ENCODE measurements around the gene CDK5R1. TPM values are rescaled to one million over a fixed set of nuclear protein-coding genes. Genes with fewer than 3 reads are reported as not detected.

The CDK5R1 gene
- total RNA-seq, 2 experiments from 2014 or later, result 10.2 to 10.5 TPM

DNA sequence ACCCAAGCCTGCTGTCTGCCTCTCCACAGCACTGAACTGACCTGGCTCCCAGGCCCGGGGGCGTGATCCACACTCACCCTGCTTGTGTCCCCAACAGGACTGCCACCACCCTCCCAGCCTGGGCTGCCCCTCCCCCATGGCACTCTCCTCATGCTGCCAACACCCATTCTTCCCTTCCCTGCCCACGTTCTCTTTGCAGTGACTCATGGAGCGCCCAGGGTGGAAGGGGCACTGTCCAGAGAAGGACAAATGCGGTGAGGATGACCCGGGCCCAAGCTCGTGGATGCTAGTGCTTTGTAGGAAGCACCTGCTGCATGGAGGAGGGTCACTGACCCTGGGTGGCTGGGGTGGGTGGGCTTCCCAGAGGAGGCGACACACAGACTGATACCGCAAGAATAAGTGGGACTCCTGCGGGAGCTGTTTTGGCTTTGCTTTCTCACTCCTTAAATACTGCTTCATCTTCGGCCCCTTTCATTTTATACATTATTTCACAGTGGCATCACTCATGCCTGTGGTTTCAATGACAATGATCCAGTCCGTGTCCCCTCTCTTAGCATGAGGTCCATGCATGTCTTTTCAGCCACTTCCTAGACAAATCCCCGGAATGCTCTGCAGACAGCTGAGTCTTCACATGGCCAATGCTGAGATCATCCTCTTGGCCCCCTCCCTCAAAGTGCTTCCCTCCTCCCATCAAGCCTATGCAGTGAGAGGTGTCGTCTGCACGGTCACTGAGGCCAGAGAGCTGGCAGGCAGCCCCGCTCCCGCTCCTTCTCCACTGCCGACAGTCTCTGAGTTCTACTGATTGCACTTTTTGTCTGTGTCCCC, 17.6 kb downstream of the CDK5R1 start:
- no peaks in the 10 kb centered on the region for H3K36me3 Mint-ChIP-seq (ENCODE audit: low read depth)
- H3K9me3 Mint-ChIP-seq, result no peaks in the 10 kb centered on the region
- DNase-seq, result peak; percentile 49
- H3K4me1 Mint-ChIP-seq (ENCODE audit: low read depth), result peaks cover 60% of the 10 kb centered on the region
- H3K4me3 Mint-ChIP-seq, result peak overlapping the region; percentile 16
- TF ChIP-seq, protein P1, sequence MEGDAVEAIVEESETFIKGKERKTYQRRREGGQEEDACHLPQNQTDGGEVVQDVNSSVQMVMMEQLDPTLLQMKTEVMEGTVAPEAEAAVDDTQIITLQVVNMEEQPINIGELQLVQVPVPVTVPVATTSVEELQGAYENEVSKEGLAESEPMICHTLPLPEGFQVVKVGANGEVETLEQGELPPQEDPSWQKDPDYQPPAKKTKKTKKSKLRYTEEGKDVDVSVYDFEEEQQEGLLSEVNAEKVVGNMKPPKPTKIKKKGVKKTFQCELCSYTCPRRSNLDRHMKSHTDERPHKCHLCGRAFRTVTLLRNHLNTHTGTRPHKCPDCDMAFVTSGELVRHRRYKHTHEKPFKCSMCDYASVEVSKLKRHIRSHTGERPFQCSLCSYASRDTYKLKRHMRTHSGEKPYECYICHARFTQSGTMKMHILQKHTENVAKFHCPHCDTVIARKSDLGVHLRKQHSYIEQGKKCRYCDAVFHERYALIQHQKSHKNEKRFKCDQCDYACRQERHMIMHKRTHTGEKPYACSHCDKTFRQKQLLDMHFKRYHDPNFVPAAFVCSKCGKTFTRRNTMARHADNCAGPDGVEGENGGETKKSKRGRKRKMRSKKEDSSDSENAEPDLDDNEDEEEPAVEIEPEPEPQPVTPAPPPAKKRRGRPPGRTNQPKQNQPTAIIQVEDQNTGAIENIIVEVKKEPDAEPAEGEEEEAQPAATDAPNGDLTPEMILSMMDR (IDR thresholded peaks at IDR 0.05), result no peak
- ChIA-PET POLR2A (interaction anchor here (0.7 to 2.6 kb wide), 10 partner anchors 9 to 21 kb away, joined by 3 to 14 read pairs (median 6); no protein-coding TSS in a partner anchor), CTCF (interaction anchor here (1.5 to 2.0 kb wide), 4 partner anchors 9 to 104 kb away, joined by 4 to 10 read pairs (median 4); no protein-coding TSS in a partner anchor)
- H3K27me3 Mint-ChIP-seq, result no peaks in the 10 kb centered on the region
- intact Hi-C loops (cut with micrococcal nuclease), result no loop called here
- peak overlapping the region; percentile 91 for H3K27ac Mint-ChIP-seq
- ATAC-seq, result no peak

DNA sequence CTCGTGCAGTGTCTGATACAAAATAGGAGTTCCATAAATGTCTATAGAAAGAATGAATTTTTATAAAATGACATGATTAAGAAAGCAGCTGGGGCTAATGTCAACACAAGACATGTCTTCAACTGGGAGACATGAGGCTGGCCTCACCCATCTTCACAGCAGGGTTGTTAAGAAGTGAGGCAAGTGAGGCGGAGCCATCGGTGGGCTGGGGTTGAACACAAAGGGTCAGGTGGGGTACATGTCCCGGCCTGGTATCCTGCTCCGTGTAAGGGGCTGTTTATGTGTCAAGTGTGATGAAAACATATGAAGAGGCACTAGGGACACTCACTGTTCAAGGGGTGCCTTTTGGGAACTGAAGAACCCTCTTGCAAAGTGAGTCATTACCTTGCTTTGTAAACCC, 22.1 kb downstream of the CDK5R1 start:
- H3K4me1 Mint-ChIP-seq (ENCODE audit: low read depth), result peaks cover 41% of the 10 kb centered on the region
- H3K9me3 Mint-ChIP-seq, result no peaks in the 10 kb centered on the region

DNA sequence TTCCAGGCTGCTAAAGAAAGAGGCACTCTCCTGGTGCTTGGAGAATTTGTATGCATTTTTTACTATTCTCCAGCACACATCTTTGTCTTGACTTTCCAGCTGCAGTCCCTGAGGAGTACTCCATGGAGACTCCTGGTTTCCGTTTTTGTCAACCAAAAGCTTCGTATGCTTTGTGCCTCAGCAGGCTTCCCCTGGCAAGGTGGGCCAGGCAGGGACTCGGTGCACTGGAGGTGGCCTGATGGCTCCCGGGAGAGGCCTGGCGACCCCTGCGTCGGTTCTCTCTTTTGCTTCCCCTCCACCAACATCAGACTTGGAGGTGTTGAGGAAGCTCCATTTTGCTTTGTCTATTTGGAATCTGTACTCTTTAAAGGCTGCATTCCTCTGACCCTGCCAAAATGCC, 23.7 kb downstream of the CDK5R1 start:
- Mint-ChIP-seq H3K27me3 (no peaks in the 10 kb centered on the region), H3K27ac (no peak overlapping the region), H3K4me3 (no peak overlapping the region), H3K4me1 (ENCODE audit: low read depth) (peaks cover 35% of the 10 kb centered on the region), H3K9me3 (no peaks in the 10 kb centered on the region), H3K36me3 (ENCODE audit: low read depth) (no peaks in the 10 kb centered on the region)
- no peak for DNase-seq
- ChIA-PET POLR2A (interaction anchor here (0.6 kb wide), 1 partner anchor 19 kb away, joined by 3 read pairs; no protein-coding TSS in a partner anchor), CTCF (interaction anchor here (2.4 to 2.5 kb wide), 2 partner anchors 12 to 49 kb away, joined by 8 to 9 read pairs; no protein-coding TSS in a partner anchor)
- TF ChIP-seq, protein P1 (IDR thresholded peaks at IDR 0.05), result no peak
- intact Hi-C loops (cut with micrococcal nuclease), result no loop called here
- ATAC-seq, result no peak

More for the DNA sequence above, 22.1 kb downstream of the CDK5R1 start:
- intact Hi-C loops (cut with micrococcal nuclease), result no loop called here
- TF ChIP-seq, protein P1 (IDR thresholded peaks at IDR 0.05), result no peak
- POLR2A ChIA-PET, result interaction anchor here (0.8 to 1.7 kb wide), 5 partner anchors 9 to 33 kb away, joined by 3 to 5 read pairs (median 4); no protein-coding TSS in a partner anchor
- ATAC-seq, result no peak
- Mint-ChIP-seq H3K27ac (peak overlapping the region; percentile 47), H3K27me3 (no peaks in the 10 kb centered on the region), H3K4me3 (no peak overlapping the region), H3K36me3 (ENCODE audit: low read depth) (no peaks in the 10 kb centered on the region)
- CTCF ChIA-PET, result interaction anchor here (1.3 to 2.5 kb wide), 4 partner anchors 10 to 47 kb away, joined by 3 to 8 read pairs (median 4); no protein-coding TSS in a partner anchor
- no peak for DNase-seq

DNA sequence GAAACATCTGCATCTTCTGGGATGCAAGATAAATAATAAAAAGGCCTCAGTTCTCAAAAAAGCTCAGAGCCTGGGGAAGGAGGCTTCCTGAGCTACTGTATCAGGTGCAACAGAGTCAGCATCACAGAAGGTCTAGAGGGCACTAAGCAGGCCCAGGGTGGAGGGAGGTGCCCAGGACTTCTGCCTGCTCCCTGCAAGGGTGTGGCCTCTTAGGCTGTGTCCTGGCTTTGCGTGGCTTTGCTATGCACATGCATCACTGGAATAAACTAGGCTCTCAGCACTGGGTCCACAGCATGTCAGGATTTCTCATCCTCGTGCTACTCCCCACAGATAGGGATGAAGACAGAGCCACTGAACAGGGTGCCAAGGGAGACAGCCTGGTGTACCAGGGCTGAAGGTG, 25.5 kb downstream of the CDK5R1 start:
- no peak overlapping the region for H3K4me3 Mint-ChIP-seq
- H3K9me3 Mint-ChIP-seq, result no peaks in the 10 kb centered on the region
- no peaks in the 10 kb centered on the region for H3K27me3 Mint-ChIP-seq
- H3K36me3 Mint-ChIP-seq (ENCODE audit: low read depth), result no peaks in the 10 kb centered on the region
- peaks cover 41% of the 10 kb centered on the region for H3K4me1 Mint-ChIP-seq (ENCODE audit: low read depth)
- ChIA-PET POLR2A (interaction anchor here (2.6 kb wide), 1 partner anchor 8 kb away, joined by 14 read pairs; no protein-coding TSS in a partner anchor), CTCF (interaction anchor here (0.6 to 2.4 kb wide), 5 partner anchors 12 to 68 kb away, joined by 3 to 9 read pairs (median 4); partner anchors contain the start of gene PSMD11)
- ATAC-seq (no peak), DNase-seq (no peak)
- intact Hi-C loops (cut with micrococcal nuclease), result no loop called here
- no peak overlapping the region for H3K27ac Mint-ChIP-seq
- TF ChIP-seq, protein P1 (IDR thresholded peaks at IDR 0.05), result no peak

Data from activated CD8-positive, alpha-beta T cell treated with anti-CD3 and anti-CD28 coated beads for 36 hours (primary cell).